Lower lobe of right lung (tissue), 2 donors: ENCODE data around the gene ABCC11. TPM values are rescaled to one million over a fixed set of nuclear protein-coding genes. Genes with fewer than 3 reads are reported as not detected.
A peak's percentile ranks its signal among the peaks of the same experiment; 100 is the strongest.
"Not testable (repeated sequence)": the region's sequence is repeated elsewhere in the genome, so short reads cannot be mapped to it uniquely, and the experiment has no call there.

Experiments used
- ATAC-seq, 2 donors: fragments of 200-7000 bp; cut with Tn5 transposase; one replicate each; pipeline ENCODE4 v1.9.1; 2020 to 2022; ENCODE audit warnings: mild to moderate bottlenecking in 2 of 2, moderate library complexity in 2 of 2
- DNase-seq: peaks from one replicate; pipeline ENCODE4 v3.0.0-alpha.2; 2020
- H3K27ac ChIP-seq: fragments of 200-600 bp; one replicate; pipeline ENCODE4 v1.8.0; 2022
- H3K27me3 ChIP-seq: fragments of 200-600 bp; one replicate; pipeline ENCODE4 v1.8.0; 2022; ENCODE audit warnings: low read depth
- H3K36me3 ChIP-seq: fragments of 200-600 bp; one replicate; pipeline ENCODE4 v1.8.0; 2022; ENCODE audit warnings: mild to moderate bottlenecking
- H3K4me1 ChIP-seq: fragments of 200-600 bp; one replicate; pipeline ENCODE4 v1.8.0; 2022
- H3K4me3 ChIP-seq: fragments of 200-600 bp; one replicate; pipeline ENCODE4 v1.8.0; 2022; ENCODE audit warnings: mild to moderate bottlenecking
- H3K9me3 ChIP-seq: fragments of 200-600 bp; one replicate; pipeline ENCODE4 v1.8.0; 2022
- intact Hi-C: fragments of 100-400 bp; cut with DNase I; formaldehyde crosslinking; loops from one replicate; pipeline ENCODE4 v1.11.0; 2022
- total RNA-seq: library from RNA; stranded (reverse); fragmentation: NEBNext Ultra II Directional; extraction: Animal tissue kit (Norgen Biotek cat#: 25700); gene quantifications from one replicate; pipeline ENCODE4 v1.2.1, GENCODE V29; 2021
- TF ChIP-seq, protein P1 (sequence below): fragments of 200-600 bp; IDR thresholded peaks from one replicate; pipeline ENCODE4 v1.8.0; 2022; ENCODE audit warnings: antibody characterized with exemption, mild to moderate bottlenecking
- donor health status: DM: no; HTN: yes; CAD: no; lungs with severe emphysema.

Gene ABCC11
- total RNA-seq, 1 donor from 2014 or later, result not detected

GRCh38 chr16:48252013-48252412 is 4.7 kb upstream of the ABCC11 start:
- H3K9me3 ChIP-seq, result no peaks in the 10 kb centered on the region
- DNase-seq (no peak), ATAC-seq (peak; percentile 56 to 69)
- intact Hi-C loops, result no loop called here
- TF ChIP-seq, protein P1, sequence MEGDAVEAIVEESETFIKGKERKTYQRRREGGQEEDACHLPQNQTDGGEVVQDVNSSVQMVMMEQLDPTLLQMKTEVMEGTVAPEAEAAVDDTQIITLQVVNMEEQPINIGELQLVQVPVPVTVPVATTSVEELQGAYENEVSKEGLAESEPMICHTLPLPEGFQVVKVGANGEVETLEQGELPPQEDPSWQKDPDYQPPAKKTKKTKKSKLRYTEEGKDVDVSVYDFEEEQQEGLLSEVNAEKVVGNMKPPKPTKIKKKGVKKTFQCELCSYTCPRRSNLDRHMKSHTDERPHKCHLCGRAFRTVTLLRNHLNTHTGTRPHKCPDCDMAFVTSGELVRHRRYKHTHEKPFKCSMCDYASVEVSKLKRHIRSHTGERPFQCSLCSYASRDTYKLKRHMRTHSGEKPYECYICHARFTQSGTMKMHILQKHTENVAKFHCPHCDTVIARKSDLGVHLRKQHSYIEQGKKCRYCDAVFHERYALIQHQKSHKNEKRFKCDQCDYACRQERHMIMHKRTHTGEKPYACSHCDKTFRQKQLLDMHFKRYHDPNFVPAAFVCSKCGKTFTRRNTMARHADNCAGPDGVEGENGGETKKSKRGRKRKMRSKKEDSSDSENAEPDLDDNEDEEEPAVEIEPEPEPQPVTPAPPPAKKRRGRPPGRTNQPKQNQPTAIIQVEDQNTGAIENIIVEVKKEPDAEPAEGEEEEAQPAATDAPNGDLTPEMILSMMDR, result no peak
- no peaks in the 10 kb centered on the region for H3K27me3 ChIP-seq
- H3K36me3 ChIP-seq, result peaks cover 45% of the 10 kb centered on the region
- H3K4me3 ChIP-seq, result no peak overlapping the region
- no peak overlapping the region for H3K27ac ChIP-seq
- H3K4me1 ChIP-seq, result peaks cover 34% of the 10 kb centered on the region

DNA sequence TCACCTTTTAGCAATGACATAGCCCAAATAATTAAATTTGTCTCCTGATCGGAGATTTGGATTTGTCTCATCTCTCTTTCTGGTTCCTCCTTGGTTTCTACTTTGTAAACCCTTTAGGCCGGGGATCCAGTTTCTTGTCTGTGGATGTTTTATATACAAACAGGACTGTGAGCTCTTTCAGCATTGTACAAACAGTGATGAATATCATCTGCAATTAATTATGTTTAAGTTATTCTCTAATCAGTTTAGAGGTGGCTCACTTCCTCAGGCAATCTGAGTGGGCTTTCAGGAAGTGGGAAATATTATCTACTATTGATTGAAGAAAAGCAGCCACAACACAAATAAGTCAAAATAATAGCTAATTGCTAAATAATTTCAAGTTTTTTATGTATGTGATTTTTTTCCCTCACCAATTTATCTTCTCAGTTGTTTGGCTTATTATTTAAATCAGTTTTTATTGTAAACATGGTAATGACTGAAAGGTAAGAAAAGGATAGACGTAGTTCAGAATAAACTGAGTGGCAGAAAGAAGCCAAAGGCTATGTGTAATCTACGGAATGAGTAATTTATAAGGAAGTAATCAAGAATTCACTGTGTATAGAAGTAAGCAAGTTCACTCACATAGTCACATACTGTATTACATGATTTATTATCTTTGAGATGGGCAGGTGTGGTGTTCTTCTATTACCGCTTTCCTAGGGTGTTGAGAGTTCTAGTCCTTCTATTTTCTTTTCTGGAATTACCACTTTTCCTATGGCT is 3.4 kb upstream of the ABCC11 start:
- Histone ChIP-seq H3K36me3 (peaks cover 33% of the 10 kb centered on the region), H3K9me3 (no peaks in the 10 kb centered on the region), H3K27me3 (no peaks in the 10 kb centered on the region), H3K4me3 (no peak overlapping the region), H3K4me1 (peaks cover 47% of the 10 kb centered on the region), H3K27ac (no peak overlapping the region)
- intact Hi-C loops, result no loop called here
- ATAC-seq (no peak), DNase-seq (no peak)
- TF ChIP-seq, protein P1, result no peak

- intact Hi-C loops, result no loop called here
- ATAC-seq, result no peak
- peaks cover 46% of the 10 kb centered on the region for H3K4me1 ChIP-seq
Measured at GRCh38 chr16:48246066-48246465, 1.3 kb downstream of the ABCC11 start.

GRCh38 chr16:48244863-48245195 is 2.5 kb downstream of the ABCC11 start:
- H3K9me3 ChIP-seq, result no peaks in the 10 kb centered on the region
- H3K4me1 ChIP-seq, result peaks cover 39% of the 10 kb centered on the region
- no peak for DNase-seq
- TF ChIP-seq, protein P1, result no peak
- intact Hi-C loops, result no loop called here
- no peaks in the 10 kb centered on the region for H3K36me3 ChIP-seq
- H3K27me3 ChIP-seq, result no peaks in the 10 kb centered on the region
- H3K27ac ChIP-seq, result peak overlapping the region; percentile 92
- peak overlapping the region; percentile 96 for H3K4me3 ChIP-seq
- no peak for ATAC-seq

More at GRCh38 chr16:48246066-48246465, 1.3 kb downstream of the ABCC11 start:
- H3K36me3 ChIP-seq, result no peaks in the 10 kb centered on the region
- H3K4me3 ChIP-seq, result peak overlapping the region; percentile 96
- no peak for DNase-seq
- no peak overlapping the region for H3K27ac ChIP-seq
- TF ChIP-seq, protein P1, result no peak
- H3K9me3 ChIP-seq, result no peaks in the 10 kb centered on the region
- H3K27me3 ChIP-seq, result no peaks in the 10 kb centered on the region

DNA sequence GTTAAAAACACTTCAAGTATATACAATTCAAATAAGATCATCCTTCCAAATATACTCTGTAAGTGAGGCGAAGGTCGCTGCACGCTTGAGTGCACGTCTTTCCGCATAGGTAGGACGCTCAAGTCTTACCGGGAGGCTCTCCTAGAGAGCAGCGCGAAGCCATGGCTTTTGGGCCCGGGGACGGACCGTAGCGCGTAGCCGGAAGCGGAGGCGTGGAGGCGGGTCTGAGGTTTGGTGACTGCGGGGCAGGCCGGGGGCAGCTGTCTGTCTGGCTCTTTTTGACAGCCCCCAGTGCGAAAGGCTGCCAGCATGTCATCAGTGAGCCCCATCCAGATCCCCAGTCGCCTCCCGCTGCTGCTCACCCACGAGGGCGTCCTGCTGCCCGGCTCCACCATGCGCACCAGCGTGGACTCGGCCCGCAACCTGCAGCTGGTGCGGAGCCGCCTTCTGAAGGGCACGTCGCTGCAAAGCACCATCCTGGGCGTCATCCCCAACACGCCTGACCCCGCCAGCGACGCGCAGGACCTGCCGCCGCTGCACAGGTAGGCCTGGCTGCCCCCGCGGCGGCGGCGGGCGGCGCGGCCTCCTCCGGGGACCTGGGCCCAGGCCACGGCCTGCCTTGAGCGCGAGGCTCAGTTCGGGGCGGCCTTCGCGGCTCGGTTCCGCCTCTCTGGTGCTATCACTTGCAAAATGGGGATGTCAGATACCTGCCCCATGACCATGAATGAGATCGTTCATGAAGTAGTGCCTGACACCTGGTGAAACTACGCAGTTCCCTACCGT is 3.1 kb downstream of the ABCC11 start, which contains the start of gene LONP2:
Gene LONP2 (plus strand): TSS at position 221 of the 783 bp plus-strand sequence. CDS start 89 bp downstream, at position 310.
- Histone ChIP-seq H3K4me3 (peak within 1 kb of the TSS; percentile 96), H3K9me3 (no peaks in the 10 kb centered on the region), H3K4me1 (peaks cover 39% of the 10 kb centered on the region), H3K27ac (peak within 1 kb of the TSS; percentile 92), H3K36me3 (no peaks in the 10 kb centered on the region), H3K27me3 (no peaks in the 10 kb centered on the region)
- peak; percentile 94 for DNase-seq
- TF ChIP-seq, protein P1, result no peak
- ATAC-seq, result peak; percentile 99 to 100
- intact Hi-C loops, result no loop called here

DNA sequence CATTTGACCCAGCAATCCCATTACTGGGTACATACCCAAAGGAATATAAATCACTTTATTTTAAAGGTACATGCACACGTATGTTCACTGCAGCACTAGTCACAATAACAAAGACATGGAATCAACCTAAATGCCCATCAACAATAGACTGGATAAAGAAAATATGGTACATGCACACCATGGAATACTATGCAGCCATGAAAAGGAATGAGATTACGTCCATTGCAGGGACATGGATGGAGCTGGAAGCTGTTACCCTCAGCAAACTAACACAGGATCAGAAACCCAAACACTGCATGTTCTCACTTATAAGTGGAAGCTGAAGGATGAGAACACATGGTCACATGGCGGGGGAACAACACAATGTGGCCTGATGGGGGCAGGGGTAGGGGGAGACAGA is 7.2 kb downstream of the ABCC11 start:
- H3K27ac ChIP-seq, intact Hi-C loops, DNase-seq, H3K9me3 ChIP-seq, H3K4me1 ChIP-seq, H3K27me3 ChIP-seq, H3K4me3 ChIP-seq, H3K36me3 ChIP-seq, ATAC-seq: not testable (repeated sequence)
